PC-9 (cell line): ENCODE data around the gene ENO1.

Experiments
- EZH2 ChIP-seq: fragments of 200-600 bp; sonication (generic); IDR thresholded peaks from 2 replicates; pipeline ENCODE4 v1.8.0; 2017; ENCODE audit warnings: antibody characterized with exemption, low read depth
- TF ChIP-seq, protein P1 (sequence below): fragments of 200-600 bp; sonication (generic); conservative IDR thresholded peaks from 2 replicates; pipeline ENCODE4 v1.6.1; 2017; ENCODE audit warnings: mixed run types, antibody characterized with exemption, mild to moderate bottlenecking, moderate library complexity

DNA sequence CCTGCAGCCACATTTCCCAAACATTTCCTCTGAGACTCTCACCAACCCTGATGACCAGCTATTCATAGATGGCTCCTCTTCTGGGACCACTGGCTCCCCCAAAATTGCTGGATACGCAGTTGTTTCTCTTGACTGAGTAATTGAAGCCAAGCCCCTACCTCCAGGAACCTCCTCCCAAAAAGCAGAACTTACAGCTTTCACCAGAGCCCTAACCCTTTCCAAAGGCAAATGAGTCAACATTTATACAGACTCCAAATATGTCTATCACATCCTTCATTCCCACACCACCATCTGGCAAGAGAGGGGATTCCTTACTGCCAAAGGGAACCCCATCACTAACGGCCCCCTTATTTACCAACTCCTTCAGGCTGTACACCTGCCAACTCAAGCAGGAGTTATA, 46.9 kb upstream of the ENO1 start:
- TF ChIP-seq, protein P1, sequence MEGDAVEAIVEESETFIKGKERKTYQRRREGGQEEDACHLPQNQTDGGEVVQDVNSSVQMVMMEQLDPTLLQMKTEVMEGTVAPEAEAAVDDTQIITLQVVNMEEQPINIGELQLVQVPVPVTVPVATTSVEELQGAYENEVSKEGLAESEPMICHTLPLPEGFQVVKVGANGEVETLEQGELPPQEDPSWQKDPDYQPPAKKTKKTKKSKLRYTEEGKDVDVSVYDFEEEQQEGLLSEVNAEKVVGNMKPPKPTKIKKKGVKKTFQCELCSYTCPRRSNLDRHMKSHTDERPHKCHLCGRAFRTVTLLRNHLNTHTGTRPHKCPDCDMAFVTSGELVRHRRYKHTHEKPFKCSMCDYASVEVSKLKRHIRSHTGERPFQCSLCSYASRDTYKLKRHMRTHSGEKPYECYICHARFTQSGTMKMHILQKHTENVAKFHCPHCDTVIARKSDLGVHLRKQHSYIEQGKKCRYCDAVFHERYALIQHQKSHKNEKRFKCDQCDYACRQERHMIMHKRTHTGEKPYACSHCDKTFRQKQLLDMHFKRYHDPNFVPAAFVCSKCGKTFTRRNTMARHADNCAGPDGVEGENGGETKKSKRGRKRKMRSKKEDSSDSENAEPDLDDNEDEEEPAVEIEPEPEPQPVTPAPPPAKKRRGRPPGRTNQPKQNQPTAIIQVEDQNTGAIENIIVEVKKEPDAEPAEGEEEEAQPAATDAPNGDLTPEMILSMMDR, result no peak
- TF ChIP-seq EZH2, result no peak
